NCI-H524 (cell line): Measurements from ENCODE around the gene PPHLN1.
A peak's percentile ranks its signal among the peaks of the same experiment; 100 is the strongest.

Experiments used
- DNase-seq, 2 experiments: peaks; one replicate each; lab custom pipeline; 2025; lab: John Stamatoyannopoulos, UW

Gene PPHLN1

DNA sequence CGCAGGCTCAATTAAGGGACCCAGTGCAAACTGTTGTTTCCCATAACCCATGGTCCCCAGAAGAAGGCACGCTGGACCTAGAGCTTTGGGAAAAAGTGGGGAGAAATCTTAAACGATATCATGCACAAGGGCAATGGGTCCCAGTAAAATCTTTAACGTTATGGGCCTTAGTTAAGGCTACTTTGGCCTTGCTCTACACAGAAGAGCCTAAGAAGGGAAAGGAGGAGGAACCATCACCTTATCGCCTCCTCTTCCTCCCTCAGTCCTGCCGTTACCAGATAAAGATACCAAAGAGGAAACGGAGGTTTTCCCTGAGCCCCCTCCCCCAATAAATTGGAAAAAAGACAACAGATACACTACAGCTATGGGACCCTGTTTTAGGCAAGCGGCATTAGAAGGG is 116.9 kb downstream of the PPHLN1 start:
- no peak for DNase-seq

DNA sequence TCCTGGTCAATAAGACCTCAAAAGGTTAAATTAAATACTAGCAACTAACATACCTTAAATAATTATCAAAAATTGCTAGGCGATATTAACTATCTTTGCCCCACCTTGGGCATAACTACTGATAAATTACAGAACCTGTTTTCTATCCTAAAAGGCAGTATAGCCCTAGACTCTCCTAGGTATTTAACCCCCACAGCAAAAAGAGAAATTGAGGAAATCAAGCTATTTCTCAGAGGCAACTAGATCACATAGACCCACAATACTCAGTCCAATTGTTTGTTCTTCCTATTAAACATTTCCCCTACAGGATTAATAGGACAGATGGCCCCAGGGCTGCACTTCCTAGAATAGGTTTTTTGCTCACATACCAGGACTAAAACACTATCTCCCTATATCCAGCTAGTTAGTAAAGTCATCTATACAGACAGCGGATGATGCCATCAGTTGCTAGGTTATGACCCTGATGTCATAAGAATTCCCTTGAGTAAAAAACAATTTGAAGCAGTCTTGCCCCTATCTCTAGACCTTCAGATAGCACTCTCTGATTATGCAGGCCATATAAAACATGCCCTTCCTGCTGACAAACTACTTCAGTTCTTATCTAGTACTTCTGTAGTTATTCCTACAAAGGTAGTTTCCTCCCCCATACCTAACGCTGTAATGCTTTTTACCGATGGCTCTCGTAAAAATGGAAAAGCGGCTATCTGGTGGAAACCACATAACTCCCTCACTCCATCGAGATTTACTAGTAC is 118.4 kb downstream of the PPHLN1 start:
- DNase-seq: no peak

DNA sequence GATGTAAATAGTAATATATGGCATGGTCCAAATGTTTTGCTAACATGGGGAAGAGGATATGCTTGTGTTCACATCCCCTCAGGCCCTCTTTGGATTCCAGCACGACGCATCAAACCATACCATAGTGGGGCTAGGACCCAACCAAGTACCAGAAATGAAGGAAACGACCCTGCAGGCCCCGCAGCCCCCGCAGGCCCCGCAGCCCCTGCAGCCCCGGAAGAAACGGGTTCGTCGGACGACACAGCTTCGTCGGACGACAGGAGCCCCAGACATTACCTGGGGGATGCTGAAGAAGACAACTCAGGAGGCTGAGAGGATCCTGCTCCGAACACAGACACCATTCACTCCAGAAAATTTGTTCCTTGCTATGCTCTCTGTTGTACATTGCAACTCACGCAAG is 119.9 kb downstream of the PPHLN1 start:
- DNase-seq: no peak

DNA sequence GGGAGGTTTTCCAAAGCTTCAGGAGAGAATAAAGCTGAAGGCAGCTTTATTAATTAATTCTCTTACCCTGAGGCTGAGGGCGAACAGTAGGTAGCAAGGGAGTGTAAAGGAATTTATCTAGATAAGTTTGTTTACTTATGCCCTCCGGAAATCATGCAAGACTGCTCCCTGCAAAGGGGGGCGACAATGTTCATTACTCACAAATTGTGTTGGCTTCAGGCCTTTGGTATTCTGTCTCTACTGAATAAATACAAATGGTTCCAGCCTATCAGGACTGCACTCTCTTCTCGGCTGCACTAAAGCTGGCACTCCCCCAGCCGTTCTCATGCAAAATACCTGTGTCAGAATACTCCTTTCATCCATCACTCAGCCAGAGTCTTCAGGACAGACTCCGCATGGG is 120.8 kb downstream of the PPHLN1 start:
- DNase-seq: no peak

DNA sequence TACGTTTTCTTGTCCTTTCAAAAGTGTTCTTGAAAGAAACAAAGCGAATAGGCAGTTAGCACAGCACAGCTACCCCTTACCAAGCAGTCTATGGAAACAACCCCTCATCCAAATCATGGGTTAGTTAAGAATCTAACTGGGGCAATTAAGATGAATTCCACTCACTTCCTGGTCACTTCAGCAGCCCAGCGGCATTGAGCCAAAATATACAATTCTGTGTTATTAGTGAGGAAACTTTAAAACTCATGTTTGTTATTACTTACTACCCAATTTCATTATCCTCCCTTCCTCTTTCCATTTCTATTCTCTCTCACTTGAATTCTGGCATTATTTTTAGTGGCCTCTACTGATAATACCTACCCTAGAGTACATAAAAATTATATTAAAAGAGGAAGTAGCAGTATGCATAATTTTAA is 121.4 kb downstream of the PPHLN1 start:
- no peak for DNase-seq

DNA sequence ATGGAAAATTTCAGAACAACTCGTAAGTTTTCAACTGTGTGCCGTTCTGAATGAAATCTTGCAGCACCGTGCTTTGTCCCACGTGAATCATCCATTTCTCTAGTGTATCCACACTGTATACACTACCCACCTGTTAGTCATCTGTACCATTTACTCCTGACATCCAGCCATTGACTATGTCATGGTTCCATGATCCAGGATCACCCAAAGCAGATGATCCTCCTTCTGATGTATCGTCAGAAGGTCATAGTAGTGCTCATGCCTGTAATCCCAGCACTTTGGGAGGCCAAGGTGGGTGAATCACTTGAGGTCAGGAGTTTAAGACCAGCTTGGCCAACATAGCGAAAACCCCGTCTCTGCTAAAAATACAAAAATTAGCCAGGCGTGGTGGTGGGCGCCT is 122.9 kb downstream of the PPHLN1 start:
- no peak for DNase-seq

DNA sequence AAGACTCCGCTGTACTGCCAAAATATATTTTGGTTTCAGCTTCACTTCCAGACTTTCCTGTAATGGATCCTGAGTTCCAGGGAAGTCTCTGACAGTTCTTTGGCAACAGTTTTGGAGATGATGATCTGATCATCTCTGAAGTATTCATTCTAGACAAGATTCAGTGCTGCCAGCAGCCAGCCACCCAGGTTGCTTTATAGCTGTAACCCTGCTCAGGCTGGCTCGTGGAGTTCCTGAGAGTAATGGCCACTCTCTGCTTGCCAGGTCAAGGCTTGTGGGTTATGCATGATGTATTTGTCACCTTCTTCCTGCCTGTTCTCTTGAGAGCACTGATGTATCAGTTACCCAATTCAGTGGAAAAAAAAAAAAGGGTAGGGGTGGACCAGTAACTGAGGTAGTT is 124.3 kb downstream of the PPHLN1 start:
- DNase-seq: no peak

DNA sequence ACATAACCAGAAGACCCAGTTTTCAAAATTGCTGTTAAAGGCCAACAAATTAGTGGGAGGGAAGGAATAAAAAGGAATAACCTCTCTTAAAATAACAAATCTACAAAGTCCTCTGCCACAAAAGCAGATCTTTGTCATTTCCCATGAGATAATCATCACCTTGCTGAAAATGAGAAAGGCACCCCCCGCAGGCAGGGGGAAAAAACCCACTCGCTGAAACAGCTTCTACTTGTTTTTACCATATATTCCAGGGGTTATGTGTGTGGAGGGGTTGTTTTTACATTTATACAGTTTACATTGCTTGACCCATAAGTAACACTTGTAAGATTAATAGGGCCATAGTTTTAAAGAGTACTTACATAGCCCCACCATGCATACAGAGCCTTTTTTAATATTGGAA is 132.6 kb downstream of the PPHLN1 start:
- no peak for DNase-seq

DNA sequence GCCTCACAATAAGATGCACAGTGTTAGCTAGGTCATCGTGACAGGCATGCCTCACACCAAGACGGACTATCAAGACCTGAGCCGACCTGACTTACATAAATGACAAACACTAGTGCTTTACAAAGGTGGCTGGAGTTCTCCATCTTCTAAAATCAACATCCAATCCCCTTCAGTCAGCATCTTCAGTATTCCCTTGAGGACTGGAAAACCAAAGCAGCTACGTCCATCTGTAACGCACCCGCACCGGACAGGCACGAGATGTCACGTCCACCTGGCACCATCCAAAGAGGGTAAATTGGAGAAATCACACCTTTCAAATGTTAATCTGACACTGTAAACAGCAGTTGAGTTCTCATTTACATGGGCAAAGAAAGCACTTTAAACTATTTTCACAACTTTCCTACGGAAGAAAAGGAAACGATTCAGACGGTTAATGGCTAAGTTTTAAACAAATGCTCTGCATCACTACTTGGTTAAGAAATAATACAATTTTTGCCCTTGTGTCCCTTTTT is 133.4 kb downstream of the PPHLN1 start:
- DNase-seq: no peak

DNA sequence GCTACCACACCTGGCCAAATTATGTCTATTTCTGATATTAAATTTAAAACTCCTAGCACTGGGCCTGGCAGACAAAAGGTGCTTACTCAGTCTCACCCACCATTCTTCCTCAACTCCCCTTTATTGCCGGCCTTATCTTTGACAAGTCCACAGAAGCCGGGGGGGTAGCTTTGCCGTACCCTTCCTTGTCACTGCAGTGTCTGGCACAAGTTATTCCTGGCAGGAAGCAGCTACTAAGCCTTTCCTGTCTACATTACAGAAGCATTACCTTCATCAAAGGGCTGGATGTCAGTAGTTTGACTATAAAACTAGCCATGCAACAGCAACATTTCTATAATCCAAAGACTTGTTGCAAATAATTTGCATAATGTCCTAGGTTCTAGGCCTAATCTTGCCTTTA is 136.5 kb downstream of the PPHLN1 start:
- no peak for DNase-seq

DNA sequence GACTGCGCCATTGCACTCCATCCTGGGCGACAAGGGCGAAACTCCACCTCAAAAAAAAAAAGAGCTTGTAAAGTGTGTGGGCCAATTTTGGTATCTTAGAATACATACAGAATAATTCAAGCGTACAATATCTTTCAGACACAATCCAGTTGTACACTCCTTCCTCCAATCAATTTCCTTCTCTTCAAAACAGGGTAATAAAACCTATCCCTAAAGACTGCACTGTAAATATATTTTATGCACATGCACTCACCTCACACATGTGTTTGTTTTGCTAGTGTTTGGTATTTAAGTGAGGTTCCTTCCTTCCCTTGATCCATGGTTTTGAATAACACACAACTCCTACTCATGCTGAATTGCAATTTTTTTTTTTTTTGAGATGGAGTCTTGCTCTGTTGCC is 137.7 kb downstream of the PPHLN1 start:
- no peak for DNase-seq

DNA sequence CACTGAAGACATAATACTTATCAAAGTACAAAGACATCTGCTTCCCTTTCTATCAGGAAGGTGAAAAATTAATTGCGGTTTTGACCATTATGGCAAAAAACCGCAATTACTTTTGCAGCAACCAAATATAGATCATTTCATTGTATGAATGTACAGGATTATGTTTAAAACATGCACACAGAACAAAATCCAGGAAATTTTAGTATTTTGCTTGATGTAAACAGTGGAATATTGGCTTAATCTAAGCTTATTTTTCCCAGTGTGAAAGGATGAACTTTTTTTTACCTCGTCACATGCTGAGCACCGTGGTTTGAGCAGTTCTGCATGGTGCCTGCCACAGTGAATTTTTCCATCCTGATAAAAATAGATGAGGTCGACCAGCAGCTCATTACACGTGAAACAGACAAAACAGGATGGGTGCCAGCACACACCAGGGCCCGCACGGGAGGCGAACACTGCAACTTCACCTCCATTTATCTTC is 142.4 kb downstream of the PPHLN1 start:
- no peak for DNase-seq

DNA sequence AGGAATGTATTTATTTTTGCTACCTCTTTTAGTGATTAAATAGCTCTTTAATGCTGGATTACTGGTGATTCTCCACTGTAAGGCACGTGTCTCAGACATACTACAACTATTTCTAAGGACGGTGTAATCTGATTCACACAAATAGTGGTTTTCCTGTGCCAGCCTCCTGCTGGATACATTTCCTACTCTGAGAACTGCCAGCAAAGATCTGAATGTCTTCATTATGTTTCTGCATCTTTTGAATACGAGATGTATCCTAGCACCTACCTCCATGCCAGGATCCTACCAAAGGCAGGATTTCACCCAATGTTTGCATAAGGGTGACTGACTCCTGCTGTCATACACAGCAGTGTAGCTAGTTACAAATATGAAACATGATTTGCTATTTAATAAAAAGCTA is 143.0 kb downstream of the PPHLN1 start:
- DNase-seq: no peak

DNA sequence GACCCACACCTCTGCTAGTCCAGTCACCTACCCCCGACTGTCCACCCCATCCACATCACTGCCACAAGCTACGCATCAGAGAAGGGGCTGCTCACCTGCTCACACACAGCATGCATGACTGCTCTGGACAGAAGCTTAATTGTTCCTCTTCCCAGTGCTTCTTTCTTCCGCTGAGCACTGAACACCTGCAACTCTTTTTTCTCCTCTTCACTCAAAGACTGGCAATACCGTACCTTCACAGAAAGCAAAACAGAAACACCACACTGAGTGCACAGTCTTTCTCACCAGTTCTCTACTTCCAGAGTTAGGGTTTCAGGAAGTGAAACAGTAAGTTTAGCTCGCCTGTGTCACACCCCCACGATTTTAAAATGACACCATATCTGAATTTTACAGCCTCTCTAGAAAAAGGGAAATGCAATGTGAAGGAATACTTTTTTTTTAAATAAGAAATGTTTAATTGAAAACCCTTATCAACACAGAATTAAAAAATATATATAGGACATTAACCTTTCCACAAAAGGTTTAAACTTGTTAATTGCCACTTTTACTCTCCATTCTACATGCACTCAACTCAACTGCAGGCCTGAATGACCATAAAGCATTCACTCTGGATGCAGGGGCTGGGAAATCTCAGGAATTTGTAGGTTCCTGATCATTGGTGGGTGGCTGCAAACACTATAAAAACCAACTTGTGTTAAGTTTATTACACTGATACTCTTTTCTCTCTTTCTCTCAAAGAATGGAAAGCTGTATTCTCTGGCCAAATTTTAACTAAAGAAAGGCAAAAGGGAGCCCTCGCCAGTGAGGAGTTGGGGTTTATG is 143.6 kb downstream of the PPHLN1 start:
- no peak for DNase-seq

DNA sequence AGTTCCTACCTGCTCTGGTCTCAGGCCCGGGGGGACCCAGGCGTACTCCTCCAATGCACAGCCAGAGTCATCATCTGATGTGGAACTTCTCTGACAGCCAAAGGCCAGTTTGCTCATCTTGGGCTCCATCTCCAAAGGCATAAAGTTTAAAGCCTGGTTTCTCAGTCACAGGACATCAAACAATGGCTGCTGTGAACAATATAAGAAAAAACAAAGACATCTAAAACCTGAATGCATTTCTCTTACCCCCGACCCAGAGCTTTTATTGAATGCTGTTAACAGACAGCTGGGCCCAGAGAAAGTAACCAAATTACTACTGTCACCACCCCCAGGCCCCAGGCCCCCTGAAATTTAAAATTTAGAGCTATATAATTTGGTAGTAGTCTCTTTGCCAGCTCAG is 146.4 kb downstream of the PPHLN1 start:
- no peak for DNase-seq

DNA sequence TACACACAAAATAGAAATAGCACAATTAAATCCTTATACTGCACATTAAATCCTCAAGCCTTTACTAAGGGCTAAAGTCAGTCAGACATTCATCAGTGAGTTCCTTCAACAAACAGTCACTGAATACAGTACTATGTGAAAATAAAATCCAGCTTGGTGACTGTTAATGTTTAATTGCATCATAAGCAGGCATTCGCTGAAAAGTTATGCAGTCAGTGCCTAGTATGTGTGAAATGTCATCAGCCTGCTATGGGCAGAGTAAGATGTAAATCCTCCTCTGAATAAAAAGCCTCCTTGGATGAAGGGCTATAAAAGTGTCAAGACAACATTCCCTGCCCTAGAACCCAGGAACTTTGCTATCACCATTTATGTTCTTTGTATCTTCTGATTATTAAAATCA is 147.2 kb downstream of the PPHLN1 start:
- DNase-seq: no peak

DNA sequence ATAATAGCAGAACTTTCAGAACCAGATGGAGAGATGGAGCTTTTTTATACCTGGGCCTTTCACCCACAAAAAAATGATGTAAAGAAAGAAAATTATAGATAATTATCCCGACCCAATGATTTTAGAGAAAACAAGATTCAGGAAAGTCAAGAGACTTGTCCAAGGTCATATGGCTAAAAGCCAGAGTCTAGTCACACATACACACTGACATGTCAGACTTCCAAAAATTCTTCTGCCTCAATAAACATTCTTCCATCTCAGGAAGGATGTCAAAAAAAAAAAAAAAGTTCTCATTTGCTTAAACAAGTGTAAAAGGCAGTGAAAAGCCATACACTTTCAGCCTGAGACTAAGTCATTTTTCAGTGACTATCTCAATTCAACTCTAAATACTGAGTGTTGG is 147.6 kb downstream of the PPHLN1 start:
- no peak for DNase-seq

DNA sequence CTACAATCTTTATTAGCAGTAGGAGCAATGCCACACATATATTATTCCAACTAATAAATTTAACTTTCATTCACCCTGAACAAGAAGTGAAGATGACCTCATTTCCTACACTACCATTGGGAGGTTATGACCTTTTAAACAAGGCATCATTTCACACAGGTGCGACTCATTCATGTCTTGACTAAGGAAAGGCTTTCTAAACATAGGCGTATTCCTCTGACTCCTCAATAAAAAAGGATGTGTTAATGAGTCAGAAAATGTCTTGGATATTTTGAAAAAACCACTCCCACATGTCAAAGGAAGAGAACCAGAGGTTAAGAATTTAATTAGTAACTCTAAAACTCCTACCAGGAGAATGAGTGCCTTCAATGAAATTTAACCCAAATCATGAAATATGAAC is 148.4 kb downstream of the PPHLN1 start:
- peak in 1 of 2 experiments; percentile 46 for DNase-seq

DNA sequence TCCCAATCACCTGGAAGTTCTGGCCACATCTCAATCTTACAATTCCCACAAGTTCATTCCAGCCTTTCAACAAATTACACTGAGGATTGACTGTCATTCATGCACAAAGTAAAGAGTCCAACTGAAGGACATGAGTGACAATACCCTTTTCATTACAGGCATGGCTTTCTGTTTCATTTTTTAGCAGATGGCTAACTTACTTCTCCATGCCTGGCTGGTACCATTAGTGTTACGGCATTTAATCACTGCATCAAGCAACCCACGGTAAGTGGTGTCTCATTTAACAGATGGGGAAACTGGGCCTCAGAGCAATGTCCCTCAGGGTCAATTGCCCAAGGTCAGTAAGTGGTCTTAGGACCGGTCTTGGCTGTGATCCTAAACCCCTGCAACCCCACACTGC is 149.1 kb downstream of the PPHLN1 start:
- peak; percentile 22 to 53 for DNase-seq

DNA sequence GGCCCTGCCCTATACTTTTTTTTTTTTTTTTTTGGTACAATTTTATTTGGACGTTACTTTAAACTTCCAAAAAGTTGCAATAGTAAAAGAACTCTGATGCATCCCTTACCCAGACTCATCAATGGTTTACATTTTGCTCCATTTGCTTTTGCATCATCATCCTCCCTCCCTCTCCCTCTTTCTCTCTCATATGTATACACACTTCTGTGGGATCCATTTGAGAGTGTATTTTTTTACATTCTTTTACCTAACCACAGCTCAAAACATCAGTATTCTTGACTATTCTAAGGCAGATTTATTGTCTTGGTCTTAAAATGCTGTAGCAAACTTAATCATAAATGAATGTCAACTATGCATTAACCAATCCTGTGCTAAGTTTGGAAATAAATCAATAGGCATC is 152.0 kb downstream of the PPHLN1 start:
- DNase-seq: no peak

DNA sequence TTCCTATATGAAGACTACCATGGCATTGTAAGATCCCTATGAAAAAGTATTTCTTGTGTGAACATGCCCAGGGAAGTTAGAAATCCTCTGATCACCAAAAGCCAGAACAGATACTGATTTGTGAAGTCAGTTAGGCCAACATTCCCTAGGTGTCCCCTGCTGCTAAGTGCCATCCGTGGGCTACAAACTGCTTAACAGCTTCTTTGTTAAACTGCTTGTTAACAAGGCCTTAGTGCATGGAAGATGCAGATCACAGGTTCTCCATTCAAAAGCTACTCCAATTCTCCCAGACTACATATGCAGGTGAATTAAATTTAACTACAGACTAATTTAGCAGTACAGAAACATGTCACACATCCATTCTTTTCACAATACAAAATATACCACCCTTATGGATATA is 155.4 kb downstream of the PPHLN1 start:
- peak in 1 of 2 experiments; percentile 2 for DNase-seq

DNA sequence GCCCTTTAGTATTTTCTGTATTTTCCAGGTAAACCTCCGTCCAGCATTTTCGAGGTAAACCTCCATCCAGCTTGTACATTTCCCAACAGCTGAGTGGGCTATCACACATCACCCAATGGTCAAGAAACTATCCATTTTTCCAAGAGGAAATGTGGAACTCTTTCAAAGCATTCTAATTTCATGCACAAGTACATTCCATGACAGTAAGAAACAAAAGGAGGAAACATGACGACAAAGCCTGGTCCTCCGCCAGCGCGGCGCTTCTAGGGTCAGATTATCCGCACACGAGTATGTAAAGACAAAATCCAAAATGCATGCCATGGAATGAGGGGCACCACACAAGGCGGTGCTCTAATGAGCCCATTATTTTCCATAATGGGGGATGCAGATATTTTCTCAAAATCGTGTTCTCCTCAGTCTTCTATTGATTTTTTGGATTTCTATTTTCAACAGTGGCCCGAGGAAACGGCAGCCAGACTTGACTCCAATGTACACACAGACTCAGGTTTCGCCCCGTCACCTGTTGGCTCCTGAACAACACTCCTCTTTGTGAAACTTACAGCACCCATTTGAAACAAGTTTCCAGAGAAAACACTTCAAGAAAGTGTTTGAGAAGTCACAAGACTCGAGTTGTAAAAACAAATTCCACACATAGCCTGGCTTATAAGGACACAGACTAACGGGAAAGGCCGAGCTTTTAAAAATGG is 156.2 kb downstream of the PPHLN1 start:
- no peak for DNase-seq
